Calu3 (cell line): ENCODE measurements around the gene RIOX2. TPM values are rescaled to one million over a fixed set of nuclear protein-coding genes. Genes with fewer than 3 reads are reported as not detected.

Source experiments
- BruUV-seq: library from RNA; stranded (reverse); fragments of 400-500 nt; replicated peaks from 2 replicates; lab custom pipeline; 2021; lab: Mats Ljungman, UMichigan
- CTCF ChIA-PET: fragments of 300-600 bp; sonication (Branson Sonifier 250); formaldehyde crosslinking; loops from one replicate; lab custom pipeline; 2022; ENCODE audit warnings: antibody characterized with exemption; lab: Charles Lee
- DNase-seq: peaks from one replicate; pipeline ENCODE4 v3.0.0; 2022
- H3K27ac Mint-ChIP-seq: one replicate; pipeline ENCODE4 v1.8.0; 2022; ENCODE audit warnings: mixed read lengths; ENCODE audit not compliant: unreplicated experiment
- H3K27me3 Mint-ChIP-seq: one replicate; pipeline ENCODE4 v1.8.0; 2022; ENCODE audit warnings: mixed read lengths; ENCODE audit not compliant: unreplicated experiment
- H3K36me3 Mint-ChIP-seq: one replicate; pipeline ENCODE4 v1.8.0; 2022; ENCODE audit warnings: mild to moderate bottlenecking, moderate library complexity, mixed read lengths; ENCODE audit not compliant: insufficient read depth, unreplicated experiment
- H3K4me1 Mint-ChIP-seq: one replicate; pipeline ENCODE4 v1.8.0; 2022; ENCODE audit warnings: mild to moderate bottlenecking, low read depth, mixed read lengths; ENCODE audit not compliant: unreplicated experiment
- H3K4me3 Mint-ChIP-seq: one replicate; pipeline ENCODE4 v1.8.0; 2022; ENCODE audit warnings: mild to moderate bottlenecking, low read depth, moderate library complexity, mixed read lengths; ENCODE audit not compliant: unreplicated experiment
- H3K9me3 Mint-ChIP-seq: one replicate; pipeline ENCODE4 v1.8.0; 2022; ENCODE audit warnings: low read depth, mixed read lengths; ENCODE audit not compliant: unreplicated experiment
- intact Hi-C: fragments of 100-400 bp; cut with micrococcal nuclease; formaldehyde crosslinking; loops from one replicate; pipeline ENCODE4 v1.10.0; 2022; ENCODE audit not compliant: unreplicated experiment
- total RNA-seq: library from RNA; stranded (reverse); gene quantifications from 2 replicates; pipeline ENCODE4 v1.2.3, GENCODE V29; 2022
- TF ChIP-seq, protein P1 (sequence below): fragments of 200-600 bp; IDR thresholded peaks from one replicate; pipeline ENCODE4 v1.8.0; 2022; ENCODE audit warnings: antibody characterized with exemption; ENCODE audit not compliant: unreplicated experiment

Gene RIOX2
- total RNA-seq, 1 experiment from 2014 or later = 32.1 TPM

DNA sequence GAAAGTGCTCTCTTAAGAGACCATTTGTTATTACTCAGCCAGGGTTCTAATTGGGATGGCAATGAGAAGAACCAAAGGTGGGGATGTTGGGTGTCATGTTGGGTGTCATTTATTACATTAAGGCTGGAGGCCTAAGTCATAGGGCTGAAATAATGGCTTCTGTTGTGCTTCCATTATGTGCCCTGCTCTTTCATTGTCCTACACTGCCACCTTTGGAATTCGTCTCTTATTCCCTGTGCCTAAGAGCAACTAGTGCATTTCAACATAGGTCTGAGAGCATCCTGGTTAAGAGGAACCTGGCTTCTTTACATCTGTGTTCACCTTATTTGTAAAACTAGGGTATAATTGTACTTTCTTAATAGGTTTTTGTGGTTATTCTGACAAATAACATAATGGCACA is 32.2 kb downstream of the RIOX2 start:
- intact Hi-C loops = loop anchor here (5.0 to 10.0 kb wide), 2 partner anchors 118 to 145 kb away; partner anchors contain the start of gene CRYBG3
- peaks cover 12% of the 10 kb centered on the region for H3K36me3 Mint-ChIP-seq
- no peaks in the 10 kb centered on the region for H3K27me3 Mint-ChIP-seq
- no TSS peak for BruUV-seq
- H3K4me1 Mint-ChIP-seq = no peaks in the 10 kb centered on the region
- no peak overlapping the region for H3K4me3 Mint-ChIP-seq
- H3K9me3 Mint-ChIP-seq = no peaks in the 10 kb centered on the region
- CTCF ChIA-PET = no interaction called here
- TF ChIP-seq, protein P1, sequence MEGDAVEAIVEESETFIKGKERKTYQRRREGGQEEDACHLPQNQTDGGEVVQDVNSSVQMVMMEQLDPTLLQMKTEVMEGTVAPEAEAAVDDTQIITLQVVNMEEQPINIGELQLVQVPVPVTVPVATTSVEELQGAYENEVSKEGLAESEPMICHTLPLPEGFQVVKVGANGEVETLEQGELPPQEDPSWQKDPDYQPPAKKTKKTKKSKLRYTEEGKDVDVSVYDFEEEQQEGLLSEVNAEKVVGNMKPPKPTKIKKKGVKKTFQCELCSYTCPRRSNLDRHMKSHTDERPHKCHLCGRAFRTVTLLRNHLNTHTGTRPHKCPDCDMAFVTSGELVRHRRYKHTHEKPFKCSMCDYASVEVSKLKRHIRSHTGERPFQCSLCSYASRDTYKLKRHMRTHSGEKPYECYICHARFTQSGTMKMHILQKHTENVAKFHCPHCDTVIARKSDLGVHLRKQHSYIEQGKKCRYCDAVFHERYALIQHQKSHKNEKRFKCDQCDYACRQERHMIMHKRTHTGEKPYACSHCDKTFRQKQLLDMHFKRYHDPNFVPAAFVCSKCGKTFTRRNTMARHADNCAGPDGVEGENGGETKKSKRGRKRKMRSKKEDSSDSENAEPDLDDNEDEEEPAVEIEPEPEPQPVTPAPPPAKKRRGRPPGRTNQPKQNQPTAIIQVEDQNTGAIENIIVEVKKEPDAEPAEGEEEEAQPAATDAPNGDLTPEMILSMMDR = no peak
- DNase-seq = no peak
- H3K27ac Mint-ChIP-seq = no peak overlapping the region

DNA sequence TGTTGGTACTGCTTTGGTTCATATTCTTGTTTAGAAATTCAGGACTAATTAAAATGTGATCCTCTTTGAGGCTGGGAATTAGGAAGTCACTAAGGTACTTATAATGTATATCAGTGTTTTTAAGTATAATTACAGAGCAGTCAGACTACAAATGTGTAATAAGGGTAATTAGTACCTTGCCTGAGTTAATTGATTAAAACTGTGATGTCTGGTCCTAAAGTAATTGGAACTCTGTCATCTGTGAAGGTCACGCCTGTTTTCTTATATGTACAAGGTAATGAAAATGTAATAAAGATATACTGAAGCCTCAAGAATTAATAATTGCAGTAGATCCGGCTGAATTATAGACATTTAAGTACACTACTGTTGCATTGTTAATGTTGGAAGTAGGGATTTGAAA is 32.8 kb downstream of the RIOX2 start:
- H3K27me3 Mint-ChIP-seq = no peaks in the 10 kb centered on the region
- no peak overlapping the region for H3K27ac Mint-ChIP-seq
- H3K4me3 Mint-ChIP-seq = no peak overlapping the region
- no peak for DNase-seq
- peaks cover 10% of the 10 kb centered on the region for H3K36me3 Mint-ChIP-seq
- BruUV-seq = no TSS peak
- intact Hi-C loops = no loop called here
- no peaks in the 10 kb centered on the region for H3K4me1 Mint-ChIP-seq
- TF ChIP-seq, protein P1 = no peak
- CTCF ChIA-PET = no interaction called here
- no peaks in the 10 kb centered on the region for H3K9me3 Mint-ChIP-seq

DNA sequence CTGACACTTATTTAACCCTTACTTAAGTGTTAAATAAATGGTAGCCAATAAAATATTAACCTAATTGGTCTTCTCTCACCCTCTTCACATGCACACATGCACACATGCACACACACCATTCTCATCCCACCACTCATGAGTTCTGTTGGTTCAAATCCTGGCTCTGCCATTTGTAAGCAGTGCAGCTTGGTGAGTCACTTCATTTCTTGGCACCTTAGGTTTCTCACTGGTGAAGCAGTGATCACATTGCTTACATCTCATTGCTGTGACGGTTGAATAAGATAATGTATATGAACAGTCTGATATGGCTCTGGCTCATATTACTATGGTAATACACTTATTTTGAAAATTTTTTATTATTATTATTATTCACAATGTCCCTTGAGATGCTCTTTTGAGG is 33.8 kb downstream of the RIOX2 start:
- no peaks in the 10 kb centered on the region for H3K9me3 Mint-ChIP-seq
- CTCF ChIA-PET = no interaction called here
- intact Hi-C loops = no loop called here
- TF ChIP-seq, protein P1 = no peak
- H3K4me1 Mint-ChIP-seq = no peaks in the 10 kb centered on the region
- BruUV-seq = no TSS peak
- DNase-seq = no peak
- H3K27me3 Mint-ChIP-seq = no peaks in the 10 kb centered on the region
- H3K36me3 Mint-ChIP-seq = peaks cover 4% of the 10 kb centered on the region
- H3K4me3 Mint-ChIP-seq = no peak overlapping the region
- no peak overlapping the region for H3K27ac Mint-ChIP-seq

DNA sequence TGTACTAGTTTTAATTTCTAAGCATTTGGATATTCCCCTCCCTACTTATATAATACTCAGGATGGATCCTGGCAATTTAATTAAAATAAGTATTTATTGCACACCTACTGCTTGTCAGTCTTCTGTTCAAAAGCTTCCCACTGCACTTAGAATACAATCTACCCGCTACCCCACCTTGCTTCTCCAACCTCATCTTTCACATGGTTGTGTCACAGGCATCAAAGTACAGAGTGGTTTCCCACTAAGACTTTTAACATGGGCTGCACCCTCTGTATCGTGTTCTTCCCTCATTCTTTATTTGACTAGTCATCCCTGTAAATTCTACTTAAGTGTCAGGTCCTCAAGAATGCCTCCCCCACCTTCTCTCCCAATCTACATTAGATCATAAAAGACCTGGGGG is 35.0 kb downstream of the RIOX2 start:
- Mint-ChIP-seq H3K36me3 (peaks cover 4% of the 10 kb centered on the region), H3K27ac (no peak overlapping the region), H3K9me3 (no peaks in the 10 kb centered on the region), H3K27me3 (no peaks in the 10 kb centered on the region), H3K4me3 (no peak overlapping the region), H3K4me1 (no peaks in the 10 kb centered on the region)
- no TSS peak for BruUV-seq
- CTCF ChIA-PET = no interaction called here
- intact Hi-C loops = no loop called here
- TF ChIP-seq, protein P1 = no peak
- DNase-seq = no peak
